Endothelial cell of umbilical vein (primary cell): ENCODE data around the gene DIAPH2. TPM values are rescaled to one million over a fixed set of nuclear protein-coding genes. Genes with fewer than 3 reads are reported as not detected.

Source experiments
- BruUV-seq: library from RNA; stranded (reverse); fragments of 400-500 nt; replicated peaks from 2 replicates; lab custom pipeline; 2021; lab: Mats Ljungman, UMichigan
- CTCF ChIA-PET: fragments of 300-600, 350-600 bp; sonication (Branson Sonifier 250); formaldehyde crosslinking; loops from one replicate; lab custom pipeline; 2021; ENCODE audit warnings: antibody characterized with exemption, inconsistent platforms; lab: Charles Lee
- POLR2A ChIA-PET: fragments of 300-600, 350-600 bp; sonication (Branson Sonifier 250); formaldehyde crosslinking; loops from one replicate; lab custom pipeline; 2021; ENCODE audit warnings: antibody characterized with exemption, inconsistent platforms; lab: Charles Lee
- DNase-seq: peaks from one replicate; pipeline ENCODE4 v3.0.0-alpha.2; 2011; ENCODE audit warnings: low read depth, low spot score
- FAIRE-seq: peaks from 2 replicates; lab custom pipeline; 2011; peaks lifted over from hg19 to GRCh38; lab: Jason Lieb, UNC
- H2AFZ ChIP-seq: 2 replicates; pipeline ENCODE4 v1.6.0; 2012; ENCODE audit warnings: low read depth, low read length, control low read depth, inconsistent platforms
- H3K27ac ChIP-seq: 2 replicates; pipeline ENCODE4 v1.5.1; 2011; ENCODE audit warnings: low read depth, mild to moderate bottlenecking, control low read depth, low read length, moderate library complexity; ENCODE audit not compliant: insufficient read depth
- H3K27me3 ChIP-seq, 2 experiments: 2 replicates each; pipeline versions ENCODE4 v1.6.0 to v1.6.1; 2011; ENCODE audit warnings: low read length in 2 of 2, mixed read lengths in 1 of 2; ENCODE audit not compliant: control insufficient read depth in 2 of 2, insufficient read depth in 2 of 2
- H3K36me3 ChIP-seq, 2 experiments: 2 replicates in 1 of 2; 3 replicates in 1 of 2; pipeline ENCODE4 v1.5.1; 2011; ENCODE audit warnings: low read length in 2 of 2, mild to moderate bottlenecking in 1 of 2, moderate library complexity in 1 of 2; ENCODE audit not compliant: control insufficient read depth in 2 of 2, insufficient read depth in 2 of 2; ENCODE audit errors: extremely low read depth in 1 of 2
- H3K4me1 ChIP-seq: 3 replicates; pipeline ENCODE4 v1.5.1; 2011; ENCODE audit warnings: mild to moderate bottlenecking, low read length; ENCODE audit not compliant: control insufficient read depth, insufficient read depth; ENCODE audit errors: extremely low read depth
- H3K4me2 ChIP-seq: 2 replicates; pipeline ENCODE4 v1.6.1; 2011; ENCODE audit warnings: low read length, control low read depth, mixed read lengths; ENCODE audit not compliant: insufficient read depth
- H3K4me3 ChIP-seq, 3 experiments: fragments of 200-600 bp in 1 of 3; sonication (generic), shearing (Covaris generic) in 1 of 3; replicated peaks in 1 of 3; 2 replicates each; pipeline ENCODE4 v1.5.1; 2011 to 2016; ENCODE audit warnings: control low read depth in 3 of 3, low read length in 3 of 3, mild to moderate bottlenecking in 2 of 3, inconsistent platforms in 1 of 3, low read depth in 1 of 3, moderate library complexity in 1 of 3; ENCODE audit not compliant: insufficient read depth in 1 of 3
- H3K79me2 ChIP-seq: 2 replicates; pipeline ENCODE4 v1.6.0; 2012; ENCODE audit warnings: low read length, inconsistent platforms; ENCODE audit not compliant: control insufficient read depth, insufficient read depth
- H3K9ac ChIP-seq: replicated peaks from 2 replicates; pipeline ENCODE3; 2011; ENCODE audit warnings: low read length, control low read depth; ENCODE audit not compliant: insufficient read depth; ENCODE audit errors: extremely low read depth
- H3K9me1 ChIP-seq: replicated peaks from 3 replicates; pipeline ENCODE4 v1.6.0; 2011; ENCODE audit warnings: mild to moderate bottlenecking, low read length; ENCODE audit not compliant: control insufficient read depth, insufficient read depth; ENCODE audit errors: extremely low read depth
- H3K9me3 ChIP-seq: replicated peaks from 2 replicates; pipeline ENCODE4 v1.5.1; 2012; ENCODE audit warnings: low read length, inconsistent platforms; ENCODE audit not compliant: control insufficient read depth, insufficient read depth
- H4K20me1 ChIP-seq: replicated peaks from 2 replicates; pipeline ENCODE3; 2011; ENCODE audit warnings: mild to moderate bottlenecking, low read length; ENCODE audit not compliant: control insufficient read depth, insufficient read depth; ENCODE audit errors: extremely low read depth
- EZH2 ChIP-seq: IDR thresholded peaks from 2 replicates; pipeline ENCODE4 v1.6.1; 2012; ENCODE audit warnings: borderline replicate concordance, low read depth, mild to moderate bottlenecking, moderate library complexity, low read length, inconsistent platforms; ENCODE audit not compliant: severe bottlenecking
- FOS ChIP-seq: IDR thresholded peaks from 2 replicates; pipeline ENCODE4 v1.6.1; 2011; ENCODE audit warnings: mild to moderate bottlenecking, low read length, moderate library complexity, borderline replicate concordance; ENCODE audit not compliant: insufficient read depth
- GATA2 ChIP-seq: IDR thresholded peaks from 2 replicates; pipeline ENCODE4 v1.7.0; 2011; ENCODE audit warnings: low read depth, mild to moderate bottlenecking, moderate library complexity, mixed read lengths, low read length; ENCODE audit not compliant: insufficient read length, insufficient read depth
- JUN ChIP-seq: IDR thresholded peaks from 2 replicates; pipeline ENCODE4 v1.6.1; 2011; ENCODE audit warnings: borderline replicate concordance, low read depth; ENCODE audit not compliant: insufficient read length, insufficient read depth
- MYC ChIP-seq: IDR thresholded peaks from one replicate; pipeline ENCODE4 v1.6.1; 2011; ENCODE audit warnings: mild to moderate bottlenecking, low read depth, low read length
- POLR2A ChIP-seq: IDR thresholded peaks from 2 replicates; pipeline ENCODE4 v1.6.1; 2012; ENCODE audit warnings: low read depth, mild to moderate bottlenecking, control low read depth, low read length
- POLR2AphosphoS5 ChIP-seq: IDR thresholded peaks from 2 replicates; pipeline ENCODE4 v1.6.1; 2012; ENCODE audit warnings: low read depth, mild to moderate bottlenecking, control low read depth, low read length, moderate library complexity; ENCODE audit not compliant: insufficient read depth
- dilution Hi-C: fragments of 300-500 bp; cut with MboI; formaldehyde crosslinking; loops from one replicate; pipeline ENCODE4 v1.15.0; 2019; ENCODE audit warnings: low sequenced_read_pairs; ENCODE audit not compliant: extremely low pct_ligation_motif_present
- intact Hi-C: fragments of 100-400 bp; cut with micrococcal nuclease; formaldehyde crosslinking; loops from one replicate; pipeline ENCODE4 v1.10.0; 2022
- polyA plus RNA-seq, 4 experiments: library from polyadenylated mRNA; depleted of rRNA in 3 of 4; stranded (reverse) in 3 of 4; unstranded in 1 of 4; fragments of >200 nt; gene quantifications; 2 replicates each; pipeline versions ENCODE4 v1.2.1 to v1.2.3, GENCODE V29; 2011 to 2012; ENCODE audit warnings: missing spikeins in 1 of 4
- total RNA-seq: library from RNA; stranded (reverse); gene quantifications from 2 replicates; pipeline ENCODE4 v1.2.3, GENCODE V29; 2021
- TF ChIP-seq, protein P1 (sequence below), 2 donors: IDR thresholded peaks; 1 replicate in 1 of 2; 2 replicates in 1 of 2; pipeline ENCODE4 v1.5.1; 2011; ENCODE audit warnings: low read length in 2 of 2, mild to moderate bottlenecking in 2 of 2, moderate library complexity in 2 of 2, control low read depth in 1 of 2, inconsistent platforms in 1 of 2, low read depth in 1 of 2; ENCODE audit not compliant: insufficient read depth in 1 of 2; ENCODE audit errors: extremely low read depth in 1 of 2
- TF ChIP-seq, protein P2 (sequence below): IDR thresholded peaks from 2 replicates; pipeline ENCODE4 v1.6.1; 2011; ENCODE audit not compliant: insufficient read depth, insufficient read length

The DIAPH2 gene
- total and polyA plus RNA-seq, 2 donors (not counting 3 experiments of a cell fraction or from before 2014, with no cell fraction given) = 3.0 to 30.0 TPM

DNA sequence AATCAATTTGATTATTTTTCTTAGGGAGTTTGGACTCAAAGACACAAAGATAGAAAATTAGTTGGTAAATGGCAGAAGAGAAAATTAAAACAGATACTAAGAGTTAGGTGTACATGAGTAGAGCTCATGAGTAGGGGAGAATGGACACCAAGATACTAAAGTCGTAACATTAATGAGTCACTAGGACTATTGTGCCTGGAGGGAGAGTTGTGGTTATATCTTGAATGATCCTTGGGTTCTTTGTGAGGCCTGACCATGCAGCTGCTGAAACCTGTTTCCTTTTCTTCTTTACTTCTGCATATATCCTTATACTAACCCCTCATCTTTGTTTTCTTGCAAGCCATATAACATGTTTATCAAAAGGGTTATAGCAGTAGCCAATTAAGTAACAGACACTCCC is 731.8 kb downstream of the DIAPH2 start:
- H3K4me3 ChIP-seq = no peak overlapping the region
- H3K27me3 ChIP-seq = no peaks in the 10 kb centered on the region
- TF ChIP-seq, protein P1, sequence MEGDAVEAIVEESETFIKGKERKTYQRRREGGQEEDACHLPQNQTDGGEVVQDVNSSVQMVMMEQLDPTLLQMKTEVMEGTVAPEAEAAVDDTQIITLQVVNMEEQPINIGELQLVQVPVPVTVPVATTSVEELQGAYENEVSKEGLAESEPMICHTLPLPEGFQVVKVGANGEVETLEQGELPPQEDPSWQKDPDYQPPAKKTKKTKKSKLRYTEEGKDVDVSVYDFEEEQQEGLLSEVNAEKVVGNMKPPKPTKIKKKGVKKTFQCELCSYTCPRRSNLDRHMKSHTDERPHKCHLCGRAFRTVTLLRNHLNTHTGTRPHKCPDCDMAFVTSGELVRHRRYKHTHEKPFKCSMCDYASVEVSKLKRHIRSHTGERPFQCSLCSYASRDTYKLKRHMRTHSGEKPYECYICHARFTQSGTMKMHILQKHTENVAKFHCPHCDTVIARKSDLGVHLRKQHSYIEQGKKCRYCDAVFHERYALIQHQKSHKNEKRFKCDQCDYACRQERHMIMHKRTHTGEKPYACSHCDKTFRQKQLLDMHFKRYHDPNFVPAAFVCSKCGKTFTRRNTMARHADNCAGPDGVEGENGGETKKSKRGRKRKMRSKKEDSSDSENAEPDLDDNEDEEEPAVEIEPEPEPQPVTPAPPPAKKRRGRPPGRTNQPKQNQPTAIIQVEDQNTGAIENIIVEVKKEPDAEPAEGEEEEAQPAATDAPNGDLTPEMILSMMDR (IDR thresholded peaks at IDR 0.05; ENCODE audit: extremely low read depth in 1 of 2, insufficient read depth in 1 of 2, low read depth in 1 of 2, low read length in 2 of 2) = no peak
- TF ChIP-seq POLR2A (no peak), EZH2 (no peak), MYC (no peak), FOS (no peak), JUN (no peak), POLR2AphosphoS5 (no peak), GATA2 (no peak)
- TF ChIP-seq, protein P2, sequence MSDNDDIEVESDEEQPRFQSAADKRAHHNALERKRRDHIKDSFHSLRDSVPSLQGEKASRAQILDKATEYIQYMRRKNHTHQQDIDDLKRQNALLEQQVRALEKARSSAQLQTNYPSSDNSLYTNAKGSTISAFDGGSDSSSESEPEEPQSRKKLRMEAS = no peak
- CTCF ChIA-PET = no interaction called here
- no peak overlapping the region for H3K27ac ChIP-seq
- H3K4me1 ChIP-seq = no peaks in the 10 kb centered on the region
- H3K4me2 ChIP-seq = no peak overlapping the region
- no peak overlapping the region for H2AFZ ChIP-seq
- H3K36me3 ChIP-seq = no peaks in the 10 kb centered on the region
- no peak overlapping the region for H3K9ac ChIP-seq
- no peaks in the 10 kb centered on the region for H4K20me1 ChIP-seq
- no peaks in the 10 kb centered on the region for H3K79me2 ChIP-seq
- dilution Hi-C loops = no loop called here
- no peaks in the 10 kb centered on the region for H3K9me3 ChIP-seq
- POLR2A ChIA-PET = no interaction called here
- BruUV-seq = no TSS peak
- intact Hi-C loops = no loop called here
- DNase-seq = no peak
- no peaks in the 10 kb centered on the region for H3K9me1 ChIP-seq
- no peak for FAIRE-seq
